HG03558 (cell line): ENCODE measurements around the gene PATE4.
"Not testable (repeated sequence)": the region's sequence is repeated elsewhere in the genome, so short reads cannot be mapped to it uniquely, and the experiment has no call there.

Experiments
- ATAC-seq: cut with Tn5 transposase; IDR thresholded peaks from one replicate; pipeline ENCODE4 v1.9.1; 2021; ENCODE audit warnings: moderate number of reproducible peaks; ENCODE audit not compliant: unreplicated experiment; ENCODE audit errors: extremely low read depth

Gene PATE4, protein sequence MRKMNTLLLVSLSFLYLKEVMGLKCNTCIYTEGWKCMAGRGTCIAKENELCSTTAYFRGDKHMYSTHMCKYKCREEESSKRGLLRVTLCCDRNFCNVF

DNA sequence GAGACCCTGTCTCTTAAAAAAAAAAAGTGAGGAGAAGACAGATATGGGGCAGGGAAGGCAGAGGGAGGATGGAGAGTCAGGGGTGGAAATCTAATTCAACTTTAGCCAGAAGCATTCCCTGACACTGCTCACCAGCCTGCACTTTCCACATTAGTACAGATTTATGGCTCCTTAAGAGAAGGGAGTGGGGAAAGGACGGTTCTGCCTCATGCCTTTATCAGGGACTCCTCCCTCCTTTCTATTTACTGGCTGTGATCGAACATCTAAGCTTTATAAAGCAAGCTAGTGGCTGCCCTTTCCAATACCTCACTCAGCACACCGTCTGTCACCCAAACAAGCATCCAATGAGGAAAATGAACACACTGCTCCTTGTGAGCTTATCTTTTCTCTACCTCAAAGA lies at the start of gene PATE4:
Gene PATE4 (plus strand): TSS at position 301 of the 400 bp plus-strand sequence. CDS start 44 bp downstream, at position 345.
- no peak for ATAC-seq

DNA sequence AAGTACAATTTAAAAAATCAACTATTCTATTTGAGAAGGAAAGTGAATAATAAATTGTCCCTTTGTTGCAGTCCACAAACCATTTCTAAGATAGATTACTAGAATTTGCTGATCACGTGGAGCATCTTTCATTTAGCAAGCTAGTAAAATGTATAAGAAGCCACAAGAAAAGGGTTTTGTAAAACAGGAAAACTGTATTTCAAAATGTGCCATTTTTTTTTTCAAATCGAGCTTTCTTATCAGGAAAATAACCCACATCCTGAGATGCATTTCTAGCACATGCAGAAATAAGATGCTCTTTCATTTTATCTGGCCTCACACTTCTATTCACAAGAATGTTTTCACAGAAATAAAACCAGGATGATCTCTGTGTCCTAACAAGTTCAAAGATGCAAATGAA lies 48.4 kb upstream of the PATE4 start:
- no peak for ATAC-seq

DNA sequence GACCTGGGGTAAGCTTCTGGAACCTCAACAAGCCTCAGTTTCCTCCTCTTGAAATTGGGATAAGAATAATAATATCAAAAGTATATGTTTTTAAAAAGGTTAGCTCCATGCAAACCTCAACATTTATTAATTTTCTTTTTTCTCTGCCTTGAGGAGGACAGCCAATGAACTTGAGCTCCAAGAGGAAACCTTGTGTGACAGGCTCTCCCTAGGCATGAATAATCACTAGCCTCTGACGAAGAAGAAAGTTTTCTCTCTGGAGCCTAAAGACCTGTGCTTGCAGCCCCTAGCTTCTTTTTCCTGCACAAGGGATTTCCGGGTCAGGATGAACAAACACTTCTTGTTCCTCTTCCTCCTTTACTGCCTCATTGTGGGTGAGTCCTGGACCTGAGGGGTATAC lies 45.3 kb upstream of the PATE4 start, which contains the start of gene PATE3:
Gene PATE3 (plus strand): TSS at position 301 of the 400 bp plus-strand sequence. CDS start 25 bp downstream, at position 326.
- ATAC-seq = no peak

DNA sequence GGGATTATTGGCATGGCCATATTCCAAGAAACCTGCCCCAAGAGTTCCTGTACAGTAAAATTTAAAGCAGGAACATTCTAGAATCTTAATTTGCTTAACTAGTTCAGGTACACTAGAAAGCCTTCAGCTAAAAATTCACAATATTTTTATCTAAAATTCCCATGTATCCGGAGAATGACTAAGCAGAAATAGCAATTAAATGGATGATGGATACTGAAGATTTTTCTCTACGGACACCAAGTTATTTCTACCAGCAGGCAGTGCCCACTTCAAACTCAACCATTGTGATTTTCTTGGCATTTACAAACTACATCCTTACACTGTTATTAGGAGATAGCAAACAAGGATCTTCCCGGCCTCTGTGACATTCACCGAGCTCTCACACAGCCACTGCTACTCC lies 42.3 kb upstream of the PATE4 start:
- no peak for ATAC-seq

DNA sequence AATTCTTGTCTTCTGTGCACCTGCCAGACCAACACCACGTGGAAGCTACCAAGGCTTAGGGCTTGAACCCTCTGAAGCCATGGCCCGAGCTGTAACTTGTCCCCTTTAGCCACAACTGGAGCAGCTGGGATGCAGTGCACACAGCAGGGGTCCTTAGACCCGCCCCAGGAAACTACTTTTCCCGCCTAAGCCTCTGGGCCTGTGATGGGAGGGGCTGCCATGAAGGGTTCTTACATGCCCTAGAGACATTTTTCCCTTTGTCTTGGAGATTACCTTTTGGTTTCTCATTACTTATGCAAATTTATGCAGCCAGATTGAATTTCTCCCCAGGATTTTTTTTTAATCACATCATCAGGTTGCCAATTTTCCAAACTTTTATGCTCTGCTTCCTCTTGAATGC lies 35.5 kb upstream of the PATE4 start:
- no peak for ATAC-seq

DNA sequence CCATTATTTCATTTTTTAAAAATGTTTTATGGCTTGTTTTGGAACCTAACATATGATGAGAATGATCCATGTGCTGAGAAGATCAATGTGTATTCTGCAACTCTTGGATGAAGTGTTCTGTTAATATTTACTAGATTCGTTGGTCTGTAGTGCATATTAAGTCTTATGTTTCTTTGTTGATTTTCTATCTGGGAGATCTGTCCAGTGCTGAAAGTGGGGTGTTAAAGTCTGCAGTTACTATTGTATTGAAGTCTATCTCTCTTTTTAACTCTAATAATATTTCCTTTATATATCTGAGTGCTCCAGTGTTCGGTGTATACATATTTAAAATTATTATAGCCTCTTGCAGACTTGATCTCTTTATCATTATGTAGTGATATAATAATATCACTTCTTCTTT lies 33.3 kb upstream of the PATE4 start:
- no peak for ATAC-seq

DNA sequence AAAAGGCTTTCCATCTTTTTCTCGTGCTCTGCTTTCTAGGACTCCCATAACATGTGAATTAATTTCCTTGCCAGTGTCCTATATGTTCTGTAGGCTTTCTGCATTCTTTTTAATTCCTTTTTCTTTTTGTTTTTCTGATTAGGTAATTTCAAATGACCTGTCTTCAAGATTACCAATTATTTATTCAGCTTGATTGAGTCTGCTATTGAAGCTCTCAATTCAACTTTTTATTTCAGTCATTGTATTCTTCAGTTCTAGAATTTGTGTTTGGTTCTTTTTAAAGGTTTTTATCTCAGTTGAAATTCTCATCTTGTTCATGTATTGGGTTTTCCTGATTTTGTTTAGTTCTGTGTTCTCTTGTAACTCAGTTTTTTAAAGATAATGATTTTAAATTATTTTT lies 30.7 kb upstream of the PATE4 start:
- ATAC-seq = no peak

DNA sequence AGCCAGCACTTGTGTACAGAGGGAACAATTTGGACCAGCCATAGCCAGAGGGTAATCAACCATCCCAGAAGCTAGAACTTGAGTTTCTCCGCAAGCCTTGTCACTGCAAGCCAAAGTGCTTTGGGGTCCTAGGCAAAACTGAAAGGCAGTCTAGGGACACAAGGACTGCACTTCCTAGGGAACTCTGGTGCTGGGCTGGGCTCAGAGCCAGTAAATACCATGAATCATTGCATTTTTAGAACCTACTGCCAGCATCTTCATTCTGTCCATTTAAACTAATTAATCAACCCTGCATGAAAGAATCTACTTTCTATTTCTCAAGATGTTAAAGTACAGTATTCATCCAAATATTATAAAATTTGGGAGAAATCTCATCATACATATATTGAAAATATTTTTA lies 25.2 kb upstream of the PATE4 start:
- no peak for ATAC-seq

DNA sequence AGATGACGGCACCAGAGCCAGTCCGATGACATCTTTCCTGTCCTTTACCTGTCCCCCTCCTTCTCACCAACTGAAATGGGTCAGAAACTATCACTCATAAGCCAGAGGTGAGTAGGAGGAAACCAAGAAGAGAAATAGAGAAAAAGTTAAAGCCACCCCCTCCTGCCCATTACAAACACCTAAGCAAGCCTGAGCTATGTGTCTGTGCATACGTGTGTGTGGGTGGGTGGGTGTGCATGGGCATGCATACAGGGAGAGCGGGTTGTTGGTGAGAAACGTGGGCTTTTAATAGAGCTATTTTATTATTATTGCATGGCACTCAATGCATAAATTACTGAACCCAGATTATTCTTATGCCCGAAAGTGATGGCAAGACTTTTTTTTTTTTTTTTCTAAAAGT lies 2.6 kb downstream of the PATE4 start:
- no peak for ATAC-seq

DNA sequence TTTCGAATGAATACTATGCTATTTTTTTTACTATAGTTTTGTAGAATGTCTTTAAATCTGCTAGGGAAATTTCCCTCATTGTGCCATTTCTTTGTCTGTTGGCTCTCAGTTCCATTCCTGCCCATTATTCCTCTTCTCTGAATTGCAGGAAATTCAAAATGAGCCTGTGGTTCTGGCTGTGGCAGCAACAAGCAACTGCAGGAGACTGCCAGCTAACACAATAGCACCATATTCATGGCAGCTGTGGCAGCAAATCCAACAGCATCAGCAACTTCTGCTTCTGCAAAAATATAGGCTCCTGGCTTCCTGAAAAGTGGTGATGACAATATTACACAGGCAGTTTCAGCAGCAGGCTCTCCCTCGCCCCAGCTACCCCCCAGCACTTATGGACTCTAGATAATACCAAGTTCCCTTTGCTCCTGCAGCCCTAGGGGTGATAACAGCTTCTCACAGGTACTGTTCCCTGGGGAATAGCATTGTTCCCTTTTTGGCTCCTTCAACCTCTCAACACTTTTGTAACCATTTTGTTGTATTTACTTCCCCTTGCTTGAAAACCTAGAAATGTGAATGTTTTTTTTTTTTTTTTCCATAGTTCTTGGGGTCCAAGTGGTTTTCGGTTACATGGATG lies 9.3 kb downstream of the PATE4 start:
- ATAC-seq = no peak

DNA sequence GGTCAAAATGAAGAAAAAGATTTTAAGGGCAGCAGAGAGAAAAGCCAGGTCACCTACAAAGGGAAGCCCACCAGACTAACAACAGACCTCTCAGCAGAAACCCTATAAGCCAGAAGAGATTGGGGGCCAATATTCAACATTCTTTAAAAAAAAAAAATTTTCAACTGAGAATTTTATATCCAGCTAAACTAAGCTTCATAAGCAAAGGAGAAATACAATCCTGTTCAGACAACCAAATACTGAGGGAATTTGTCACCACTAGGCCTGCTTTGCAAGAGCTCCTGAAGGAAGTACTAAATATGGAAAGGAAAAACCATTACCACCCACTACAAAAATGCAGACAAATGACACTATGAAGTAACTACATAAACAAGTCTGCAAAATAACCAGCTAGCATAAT lies 13.1 kb downstream of the PATE4 start:
- ATAC-seq = no peak

DNA sequence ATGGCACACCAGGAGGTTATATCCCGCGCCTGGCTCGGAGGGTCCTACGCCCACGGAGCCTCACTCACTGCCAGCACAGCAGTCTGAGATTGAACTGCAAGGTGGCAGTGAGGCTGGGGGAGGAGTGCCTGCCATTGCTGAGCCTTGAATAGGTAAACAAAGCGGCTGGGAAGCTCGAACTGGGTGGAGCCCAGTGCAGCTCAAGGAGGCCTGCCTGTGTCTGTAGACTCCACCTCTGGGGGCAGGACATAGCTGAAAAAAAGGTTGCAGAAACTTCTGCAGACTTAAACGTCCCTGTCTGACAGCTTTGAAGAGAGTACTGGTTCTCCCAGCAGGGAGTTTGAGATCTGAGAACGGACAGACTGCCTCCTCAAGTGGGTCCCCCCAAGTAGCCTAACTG lies 24.6 kb downstream of the PATE4 start:
- not testable (repeated sequence) for ATAC-seq

DNA sequence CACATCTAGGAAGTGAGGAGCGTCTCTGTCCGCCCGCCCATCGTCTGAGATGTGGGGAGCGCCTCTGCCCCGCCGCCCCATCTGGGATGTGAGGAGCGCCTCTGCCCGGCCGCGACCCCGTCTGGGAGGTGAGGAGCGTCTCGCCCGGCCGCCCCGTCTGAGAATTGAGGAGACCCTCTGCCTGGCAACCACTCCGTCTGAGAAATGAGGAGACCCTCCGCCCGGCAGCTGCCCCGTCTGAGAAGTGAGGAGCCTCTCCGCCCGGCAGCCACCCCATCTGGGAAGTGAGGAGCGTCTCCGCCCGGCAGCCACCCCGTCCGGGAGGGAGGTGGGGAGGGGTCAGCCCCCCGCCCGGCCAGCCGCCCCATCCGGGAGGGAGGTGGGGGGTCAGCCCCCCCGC lies 29.7 kb downstream of the PATE4 start:
- ATAC-seq = not testable (repeated sequence)

DNA sequence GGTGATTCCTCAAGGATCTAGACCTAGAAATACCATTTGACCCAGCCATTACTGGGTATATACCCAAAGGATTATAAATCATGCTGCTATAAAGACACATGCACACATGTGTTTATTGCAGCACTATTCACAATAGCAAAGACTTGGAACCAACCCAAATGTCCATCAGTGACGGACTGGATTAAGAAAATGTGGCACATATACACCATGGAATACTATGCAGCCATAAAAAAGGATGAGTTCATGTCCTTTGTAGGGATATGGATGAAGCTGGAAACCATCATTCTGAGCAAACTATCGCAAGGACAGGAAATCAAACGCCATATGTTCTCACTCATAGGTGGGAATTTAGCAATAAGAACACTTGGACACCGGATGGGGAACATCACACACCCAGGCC lies 32.2 kb downstream of the PATE4 start:
- not testable (repeated sequence) for ATAC-seq

DNA sequence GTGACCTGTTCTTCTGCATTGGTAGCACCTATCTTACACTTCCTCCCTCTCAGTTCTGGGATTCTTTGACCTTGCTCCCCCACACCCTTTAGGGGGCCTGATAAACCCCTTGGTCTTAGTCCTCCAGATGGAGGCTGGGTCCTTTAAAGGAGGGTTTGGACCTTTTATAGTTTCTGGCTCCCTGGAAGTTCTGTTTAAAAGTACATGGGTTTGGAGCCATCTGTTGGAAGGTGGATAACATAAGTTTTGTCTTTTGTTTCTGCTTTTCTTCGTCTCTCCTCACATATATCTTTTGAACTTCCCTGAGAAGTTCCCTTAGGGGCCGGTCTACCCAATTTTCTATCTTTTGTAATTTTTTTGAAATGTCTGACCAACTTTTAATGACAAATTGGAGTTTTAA lies 36.4 kb downstream of the PATE4 start:
- ATAC-seq = no peak

DNA sequence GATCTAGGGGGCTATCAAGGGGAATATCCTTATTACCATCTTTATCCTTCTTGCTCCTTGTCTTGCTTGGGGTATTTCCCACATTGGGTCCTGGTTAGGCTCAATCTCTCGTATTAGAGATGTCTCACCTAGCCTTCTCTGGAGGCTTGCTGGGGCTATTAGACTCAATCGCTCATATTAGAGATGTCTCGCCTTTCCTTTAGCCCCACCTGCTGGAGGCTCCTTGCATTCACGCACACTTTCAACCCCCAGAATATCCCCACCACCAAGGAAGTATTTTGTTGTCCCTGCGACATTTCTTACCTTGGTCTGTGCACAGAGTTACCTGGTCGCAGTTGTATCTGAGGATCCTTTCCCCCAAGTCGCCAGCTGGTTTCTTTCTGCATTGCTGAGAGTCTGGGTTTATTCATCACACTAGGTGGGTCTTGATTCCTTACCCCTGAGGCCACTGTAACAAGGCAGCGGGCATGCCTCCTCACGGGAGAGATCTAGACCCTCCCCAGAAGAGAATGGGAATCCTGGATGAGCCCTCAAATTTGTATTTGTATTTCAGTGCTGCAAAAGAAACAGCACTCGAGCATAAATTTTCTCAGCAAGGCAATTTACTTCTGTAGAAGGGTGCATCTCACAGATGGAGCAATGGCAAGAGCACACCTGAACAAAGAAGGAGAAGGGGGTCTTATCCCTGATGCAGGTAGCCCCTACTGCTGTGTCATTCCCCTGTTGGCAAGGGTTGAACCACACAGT lies 38.4 kb downstream of the PATE4 start:
- ATAC-seq = no peak

DNA sequence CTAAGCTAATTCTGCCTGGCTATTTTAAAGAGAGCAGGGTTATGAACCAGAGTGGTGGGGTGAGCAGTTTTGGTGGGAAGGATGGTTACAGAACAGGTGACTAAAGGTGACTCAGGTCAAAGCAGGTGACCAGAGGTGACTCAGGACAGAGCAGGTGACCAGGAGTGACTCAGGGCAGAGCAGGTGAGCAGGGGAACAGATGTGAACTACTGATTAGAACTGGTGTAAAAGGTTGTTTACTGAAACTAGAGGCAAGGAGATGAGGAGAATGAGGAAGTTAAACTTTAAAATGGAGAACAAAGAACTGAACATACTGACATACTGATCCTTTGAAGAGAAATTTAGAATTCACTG lies 39.0 kb downstream of the PATE4 start:
- ATAC-seq = no peak

DNA sequence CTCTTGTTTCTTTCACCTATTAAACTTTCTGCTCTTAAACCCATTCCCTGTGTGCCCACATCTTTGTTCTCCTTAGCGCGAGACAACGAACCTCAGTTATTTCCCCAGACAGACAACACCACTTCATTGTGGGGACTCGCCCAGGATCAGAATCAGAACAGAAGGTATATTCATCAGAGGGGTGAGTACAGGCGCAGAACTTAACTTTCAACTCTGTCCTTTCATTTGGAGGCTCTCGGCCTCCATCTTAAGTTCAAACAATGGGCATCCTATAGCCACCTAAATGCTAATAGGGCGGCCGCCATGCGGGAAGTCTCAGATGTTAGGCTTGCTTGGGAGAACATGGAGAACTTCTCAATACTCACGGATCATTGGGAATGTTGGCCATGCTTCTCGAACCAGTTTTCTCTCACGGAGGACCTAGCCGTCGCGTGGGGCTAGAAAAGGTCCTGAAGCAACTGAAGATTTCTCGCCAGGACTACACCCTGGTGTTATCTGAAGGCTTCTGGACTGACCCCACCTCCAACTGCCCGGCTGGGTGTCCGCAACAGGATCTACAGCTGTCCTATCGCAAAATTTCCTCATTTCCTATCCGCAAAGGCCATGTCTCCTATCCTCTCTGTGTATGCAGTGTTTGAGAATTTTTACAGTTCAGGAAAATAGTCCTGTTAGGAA lies 40.9 kb downstream of the PATE4 start:
- no peak for ATAC-seq

DNA sequence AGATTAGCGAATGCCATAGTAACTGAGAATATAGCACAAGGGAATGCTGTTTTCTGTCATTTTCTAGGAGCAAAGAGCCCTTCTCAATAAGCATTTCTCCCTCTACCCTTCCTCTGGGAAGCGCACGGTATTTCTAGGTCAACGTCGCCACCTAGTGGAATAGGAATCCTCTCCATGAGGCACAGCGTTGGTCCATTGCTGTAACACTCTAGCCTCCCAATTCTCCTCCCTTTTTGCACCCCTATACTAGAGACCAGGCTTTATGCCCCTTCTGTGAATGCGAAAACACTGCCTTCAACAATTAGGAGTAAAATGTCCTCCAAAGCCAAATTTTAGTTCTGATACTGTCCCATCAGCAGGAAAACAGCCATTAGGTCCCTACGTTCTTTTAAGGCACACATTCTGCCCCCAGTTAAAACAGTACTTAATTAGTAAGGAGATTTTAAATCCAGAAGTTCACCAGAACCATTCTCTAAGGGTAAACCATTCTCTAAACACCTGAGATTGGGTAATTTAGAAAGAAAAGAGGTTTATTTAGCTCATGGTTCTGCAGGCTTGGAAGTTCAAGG lies 41.5 kb downstream of the PATE4 start:
- peak; percentile 65 for ATAC-seq

DNA sequence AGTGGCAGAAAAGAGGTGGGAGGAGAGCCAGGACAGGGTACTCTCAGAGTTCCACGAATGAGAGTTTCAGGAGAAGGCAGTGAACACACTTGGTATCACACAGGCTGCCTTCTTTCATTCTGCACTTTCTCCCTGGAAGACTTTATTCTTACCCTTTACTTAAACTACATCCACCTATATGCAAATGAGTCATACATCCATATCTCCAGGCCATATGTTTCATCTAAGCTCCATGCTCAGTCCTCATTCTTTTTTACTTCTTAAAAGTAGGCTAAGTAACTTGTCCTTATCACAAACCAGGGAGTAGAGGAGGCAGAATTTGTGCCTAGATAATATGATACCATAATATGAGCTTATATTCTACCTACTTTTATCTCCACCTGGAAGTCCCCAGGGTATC lies 48.2 kb downstream of the PATE4 start:
- ATAC-seq = no peak

DNA sequence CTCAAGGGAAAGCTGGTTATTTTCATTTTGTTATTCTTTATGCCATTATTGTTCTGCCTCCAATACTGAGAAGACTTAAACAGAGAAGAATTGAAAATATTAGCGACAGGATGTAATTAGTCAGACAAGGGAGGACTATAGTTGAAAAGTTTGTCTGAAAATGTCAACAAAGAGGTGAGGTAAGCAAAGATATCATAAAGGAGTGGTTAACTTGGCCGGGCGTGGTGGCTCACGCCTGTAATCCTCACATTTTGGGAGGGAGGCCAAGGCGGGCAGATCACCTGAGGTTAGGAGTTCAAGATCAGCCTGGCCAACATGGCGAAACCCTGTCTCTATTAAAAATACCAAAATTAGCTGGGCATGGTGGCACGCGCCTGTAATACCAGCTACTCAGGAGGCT lies 50.3 kb downstream of the PATE4 start:
- no peak for ATAC-seq
